GM21390 (cell line): ENCODE results near the gene PYY.
"Not testable (repeated sequence)": the region's sequence is repeated elsewhere in the genome, so short reads cannot be mapped to it uniquely, and the experiment has no call there.

Experiments
- ATAC-seq: cut with Tn5 transposase; IDR thresholded peaks from one replicate; pipeline ENCODE4 v1.9.1; 2021; ENCODE audit not compliant: unreplicated experiment

PYY gene

GRCh38 chr17:43953746-43954145, at the start of gene PYY:
TSS of gene PYY (minus strand) at chr17:43953940. CDS start at chr17:43953483, 457 bp downstream.
- ATAC-seq: no peak

DNA sequence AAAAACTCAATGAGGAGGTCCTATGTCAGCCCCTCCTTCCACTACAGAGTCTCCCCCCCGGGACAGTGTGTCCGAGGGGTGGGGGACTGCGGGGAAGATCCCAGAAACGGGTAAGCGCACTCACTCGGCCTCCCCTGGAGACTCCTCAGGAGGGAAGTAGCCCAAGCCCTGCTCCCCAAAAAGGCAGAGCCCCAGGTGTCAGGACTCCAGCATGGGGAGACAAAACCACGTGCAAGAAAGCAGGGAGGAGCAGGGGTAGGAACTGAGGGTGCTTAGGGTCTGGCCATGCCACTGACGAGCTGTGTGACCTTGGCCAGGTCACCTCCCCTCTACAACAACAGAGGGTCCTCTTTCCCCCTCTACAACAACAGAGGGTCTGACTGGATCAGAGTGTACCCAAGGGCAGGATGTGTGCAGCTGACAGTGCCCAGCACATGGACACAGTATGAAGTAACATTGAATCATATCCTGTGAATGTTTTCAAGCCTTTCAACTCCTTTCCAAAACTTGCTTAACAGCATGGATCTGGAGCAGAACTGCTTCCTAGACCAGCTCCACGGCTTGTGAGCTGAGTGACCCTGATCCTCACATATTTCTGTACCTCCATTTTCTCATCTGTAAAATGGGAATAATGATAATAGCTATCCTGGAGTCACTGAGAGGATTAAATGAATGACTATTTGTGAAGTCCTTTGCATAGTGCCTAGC, 48.6 kb upstream of the PYY start:
- ATAC-seq: no peak

DNA sequence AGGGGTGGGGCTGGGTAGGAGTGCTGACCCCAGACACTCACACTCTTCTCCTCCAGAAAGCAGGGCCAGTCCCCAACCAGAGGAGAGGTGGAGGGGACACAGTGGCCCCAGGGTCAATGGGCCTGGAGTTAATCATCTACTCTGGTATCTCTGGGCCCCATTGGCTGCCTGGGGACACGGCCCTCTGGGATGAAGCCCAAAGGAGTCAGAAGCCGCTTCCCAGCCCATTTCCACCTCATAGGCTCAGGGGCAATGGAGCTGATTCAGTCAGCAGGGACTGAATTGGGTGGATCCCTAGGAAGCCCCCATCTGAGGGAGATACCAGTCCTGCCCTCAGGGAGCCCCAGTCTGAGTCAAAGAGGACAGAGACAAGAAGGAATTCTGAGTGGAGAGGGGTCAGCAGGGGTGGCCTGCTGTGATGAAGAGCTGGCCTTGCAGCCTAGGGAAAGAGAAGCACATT, 47.8 kb upstream of the PYY start:
- no peak for ATAC-seq

DNA sequence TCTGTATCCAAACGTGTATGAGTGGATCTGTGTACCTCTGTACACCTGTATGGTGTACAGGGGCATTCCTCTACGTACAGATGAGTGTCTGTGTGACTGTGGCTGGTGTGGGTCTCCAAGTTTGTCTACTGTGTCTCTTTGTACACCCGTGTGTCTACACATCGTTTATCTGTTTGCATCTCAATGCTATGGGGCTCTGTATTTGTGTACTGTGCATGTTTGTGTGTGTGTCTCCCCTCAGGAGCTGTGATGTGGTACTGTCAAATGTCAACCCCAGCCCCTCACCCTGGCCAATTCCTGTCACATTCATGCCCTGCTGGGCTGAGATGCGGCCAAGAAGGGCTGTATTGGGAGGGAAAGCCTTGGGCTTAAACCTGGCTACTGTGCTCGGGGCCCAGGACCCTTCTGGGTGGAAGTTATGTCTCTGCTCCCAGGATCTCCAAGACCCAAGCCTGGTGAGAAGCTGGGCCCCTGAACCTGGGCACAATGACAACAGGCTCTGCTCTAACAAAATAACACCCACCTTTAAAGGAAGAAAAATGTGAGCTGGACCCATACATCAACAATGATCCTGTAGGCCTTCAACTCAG, 47.2 kb upstream of the PYY start:
- ATAC-seq: no peak

- no peak for ATAC-seq
Measured at GRCh38 chr17:44000141-44000860, 46.6 kb upstream of the PYY start.

DNA sequence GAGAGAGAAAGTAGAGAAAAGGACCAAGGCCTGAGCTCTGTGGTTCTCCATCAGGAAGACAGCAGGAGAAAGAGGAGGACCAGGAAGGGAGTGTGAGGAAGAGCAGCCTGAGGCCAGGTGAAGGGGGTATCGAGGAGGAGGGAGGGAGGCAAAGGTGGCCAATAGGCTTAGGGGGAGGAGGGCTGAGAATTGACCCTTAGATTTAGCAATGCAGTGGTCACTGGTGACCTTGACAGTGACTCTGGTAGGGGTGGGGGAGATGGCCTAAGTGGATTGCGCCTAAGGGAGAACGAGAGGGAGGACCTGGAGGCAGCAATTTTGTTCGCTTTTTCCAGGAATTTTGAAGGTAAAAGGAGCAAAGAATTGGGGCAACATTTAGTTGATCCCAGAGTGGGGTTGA, 45.3 kb upstream of the PYY start:
- no peak for ATAC-seq

DNA sequence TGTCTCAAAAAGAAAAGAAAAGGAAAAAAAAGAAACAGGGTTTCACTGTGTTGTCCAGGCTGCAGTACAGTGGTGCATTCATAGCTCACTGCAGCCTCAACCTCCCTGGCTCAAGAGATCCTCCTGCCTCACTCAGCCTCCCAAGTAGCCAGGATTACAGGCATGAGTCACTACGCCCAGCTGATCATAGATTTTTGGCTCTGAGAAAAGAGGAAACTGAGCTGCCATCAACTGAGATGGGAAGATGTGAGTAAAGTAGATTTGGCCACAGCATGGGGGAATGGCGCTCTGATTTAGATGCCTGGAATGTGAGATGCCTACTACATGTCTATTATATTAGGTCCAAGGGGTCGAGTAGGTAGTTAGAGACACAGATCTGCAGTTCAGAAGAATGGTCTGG, 44.8 kb upstream of the PYY start:
- no peak for ATAC-seq

DNA sequence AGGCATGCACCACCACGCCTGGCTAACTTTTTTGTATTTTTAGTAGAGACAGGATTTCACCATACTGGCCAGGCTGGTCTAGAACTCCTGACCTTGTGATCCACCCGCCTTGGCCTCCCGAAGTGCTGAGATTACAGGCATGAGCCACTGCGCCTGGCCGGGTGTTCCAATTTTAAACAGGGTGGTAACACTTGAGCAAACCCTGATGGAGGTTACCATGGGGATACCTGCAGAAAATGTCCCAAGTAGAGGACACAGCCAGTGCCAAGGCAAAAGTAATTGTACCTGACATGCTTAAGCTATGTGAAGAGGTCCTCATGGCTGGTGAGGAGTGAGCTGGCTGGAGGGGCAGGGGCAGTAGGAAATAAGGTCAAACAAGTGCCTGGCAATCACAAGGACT, 43.4 kb upstream of the PYY start:
- not testable (repeated sequence) for ATAC-seq

GRCh38 chr17:43995150-43995471, 41.4 kb upstream of the PYY start:
- no peak for ATAC-seq

DNA sequence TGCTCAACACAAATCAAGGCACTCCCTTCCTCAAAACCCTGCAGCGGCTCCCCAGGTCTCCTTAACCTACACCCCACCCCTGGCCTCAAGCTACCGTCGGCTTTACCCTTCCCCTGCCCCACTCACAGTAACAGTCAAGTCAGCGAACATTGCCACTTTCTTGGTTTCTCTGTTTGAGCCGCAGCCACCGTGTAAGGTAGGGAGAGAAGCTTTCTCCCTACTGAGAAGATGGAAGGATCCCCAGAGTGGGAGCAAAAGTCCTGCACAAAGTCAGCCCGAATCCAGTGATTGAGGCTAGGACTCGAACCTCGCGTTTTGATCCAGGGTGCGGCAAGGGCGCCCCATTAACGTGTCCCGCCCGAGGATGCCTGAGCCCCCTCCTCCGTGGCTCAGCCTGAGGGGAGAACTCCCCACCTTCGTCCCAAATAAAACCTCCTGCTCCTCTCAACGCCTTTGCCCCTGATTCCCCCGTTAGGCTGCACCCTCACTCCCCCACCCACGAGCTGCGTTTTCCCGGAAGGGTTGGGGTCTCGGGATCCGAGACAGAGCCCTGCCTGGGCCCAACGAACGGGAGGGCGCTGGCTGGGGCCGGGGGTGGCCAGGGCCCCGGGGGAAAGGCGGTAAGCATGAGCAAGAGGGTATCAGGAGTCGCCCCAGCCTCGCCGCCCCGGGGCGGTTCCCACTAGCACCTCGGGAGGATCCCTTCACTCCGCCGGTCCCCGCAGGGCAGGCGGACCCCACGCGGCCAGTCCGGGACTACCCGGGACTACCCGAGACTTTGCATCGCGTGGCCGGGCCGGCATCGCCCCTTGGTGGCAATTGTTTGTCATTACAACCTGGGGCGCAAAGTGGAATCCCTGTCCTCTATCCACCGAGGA, 40.8 kb upstream of the PYY start:
- ATAC-seq: no peak

GRCh38 chr17:43992641-43993040, 38.9 kb upstream of the PYY start:
- no peak for ATAC-seq

DNA sequence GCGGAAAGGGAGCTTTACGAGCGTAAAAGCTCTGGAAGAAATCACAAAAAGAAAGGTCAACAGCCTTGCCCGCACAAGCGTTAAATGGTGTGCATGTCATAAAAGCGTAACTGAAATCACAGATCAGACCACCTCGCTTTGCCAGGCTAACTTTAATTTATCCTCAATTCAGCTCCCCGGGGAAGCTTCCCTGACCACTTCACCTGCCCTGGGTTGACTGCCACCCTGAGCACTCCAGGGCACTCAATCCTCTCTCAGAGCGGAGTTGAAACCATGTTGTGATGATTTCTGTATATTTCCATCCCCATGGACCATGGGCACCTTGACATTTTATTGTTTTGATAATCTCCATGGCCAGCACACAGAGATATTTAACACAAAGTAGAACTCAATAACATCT, 34.6 kb upstream of the PYY start:
- ATAC-seq: no peak

DNA sequence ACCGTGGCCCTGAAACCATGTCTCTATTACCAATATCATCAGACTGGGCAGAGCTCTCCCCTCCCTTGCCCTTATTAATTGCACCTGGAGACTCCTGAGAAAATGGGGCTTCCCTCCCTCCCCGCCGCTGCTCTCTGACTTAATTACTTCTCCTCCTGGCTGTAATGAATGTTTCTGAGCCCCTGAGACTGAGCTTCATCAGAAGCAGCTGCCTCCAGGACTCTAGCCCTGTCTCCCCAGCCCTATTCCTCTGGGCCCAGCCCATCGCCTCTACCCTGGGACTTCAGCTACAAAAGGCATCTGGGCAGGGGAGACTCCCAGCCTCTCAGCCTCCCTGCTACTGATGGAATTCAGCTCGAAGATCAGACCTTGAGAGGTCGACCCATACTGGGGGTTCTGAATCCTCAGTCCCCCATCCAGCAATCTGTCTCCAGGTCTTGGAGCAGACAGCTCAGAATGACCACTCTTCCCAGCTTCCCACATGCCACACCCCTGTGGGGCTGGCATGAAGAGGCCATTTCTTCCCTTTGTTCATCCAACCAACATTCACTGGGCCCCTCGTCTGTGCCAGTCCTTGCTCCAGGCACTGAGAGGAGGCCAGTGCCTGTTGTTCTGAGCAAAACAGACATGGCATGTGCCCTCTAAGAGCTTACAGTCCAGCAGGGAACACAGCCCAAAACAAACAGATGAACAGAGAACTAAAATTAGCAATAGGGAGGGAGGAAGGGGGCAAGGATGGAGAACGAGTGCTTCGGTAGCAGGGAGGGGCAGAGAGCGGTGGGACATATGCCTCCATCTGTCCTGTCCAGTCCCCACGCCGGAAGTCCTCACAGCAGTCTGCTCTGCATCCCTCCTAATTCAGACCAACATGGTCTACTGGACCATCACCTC, 33.6 kb upstream of the PYY start:
- ATAC-seq: no peak

DNA sequence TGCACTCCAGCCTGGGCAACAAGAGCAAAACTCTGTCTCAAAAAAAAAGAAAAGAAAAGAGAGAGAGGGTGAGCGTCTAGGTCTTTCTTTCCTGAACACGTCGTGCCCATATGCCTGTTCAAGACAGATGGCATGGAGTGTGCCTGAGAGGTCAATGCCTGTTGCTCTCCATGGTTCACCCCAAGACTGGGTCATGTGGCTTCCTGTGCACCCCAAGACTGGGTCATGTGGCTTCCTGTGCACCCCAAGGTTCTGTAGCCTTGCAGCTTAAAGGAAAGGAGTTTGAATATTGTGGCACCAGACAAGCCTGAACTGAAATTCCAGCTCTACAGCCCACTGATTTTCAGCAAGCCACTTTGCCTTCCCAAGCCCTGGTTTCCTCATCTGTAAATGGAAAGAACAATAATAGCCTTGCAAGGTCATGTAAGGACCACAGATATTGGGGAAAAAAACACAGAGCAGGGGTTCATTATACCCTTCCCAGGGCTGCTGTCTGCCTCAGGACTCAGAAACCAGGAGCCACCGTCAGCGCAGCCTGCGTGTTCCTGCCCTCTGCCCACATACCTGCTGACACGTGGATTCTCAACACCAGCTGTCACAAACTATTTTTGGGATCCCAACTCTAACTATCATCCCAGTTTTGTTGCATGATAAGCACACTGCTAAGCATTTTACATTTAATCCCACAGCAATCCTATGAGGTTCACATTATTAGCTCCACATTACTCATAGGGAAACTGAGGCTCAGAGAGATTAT, 32.7 kb upstream of the PYY start:
- no peak for ATAC-seq

DNA sequence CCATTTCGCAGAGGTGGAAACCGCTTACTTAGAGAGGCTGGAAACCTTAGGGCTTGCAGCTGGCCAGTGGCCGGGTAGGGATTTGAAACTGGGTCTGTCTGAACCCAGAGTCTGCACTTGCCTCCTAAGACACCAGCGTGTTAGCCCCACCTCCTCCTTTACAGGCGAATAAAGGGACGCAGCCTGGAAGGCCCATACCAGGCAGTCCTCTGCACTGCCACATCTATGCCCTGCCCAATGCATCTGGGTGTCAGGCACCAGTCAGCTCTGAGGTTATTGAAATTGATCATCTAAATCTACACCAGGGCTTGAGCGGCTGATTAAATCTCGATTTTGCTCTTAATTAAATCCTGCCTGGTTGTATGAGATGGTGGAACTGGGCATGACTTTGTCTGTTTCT, 30.8 kb upstream of the PYY start:
- no peak for ATAC-seq

DNA sequence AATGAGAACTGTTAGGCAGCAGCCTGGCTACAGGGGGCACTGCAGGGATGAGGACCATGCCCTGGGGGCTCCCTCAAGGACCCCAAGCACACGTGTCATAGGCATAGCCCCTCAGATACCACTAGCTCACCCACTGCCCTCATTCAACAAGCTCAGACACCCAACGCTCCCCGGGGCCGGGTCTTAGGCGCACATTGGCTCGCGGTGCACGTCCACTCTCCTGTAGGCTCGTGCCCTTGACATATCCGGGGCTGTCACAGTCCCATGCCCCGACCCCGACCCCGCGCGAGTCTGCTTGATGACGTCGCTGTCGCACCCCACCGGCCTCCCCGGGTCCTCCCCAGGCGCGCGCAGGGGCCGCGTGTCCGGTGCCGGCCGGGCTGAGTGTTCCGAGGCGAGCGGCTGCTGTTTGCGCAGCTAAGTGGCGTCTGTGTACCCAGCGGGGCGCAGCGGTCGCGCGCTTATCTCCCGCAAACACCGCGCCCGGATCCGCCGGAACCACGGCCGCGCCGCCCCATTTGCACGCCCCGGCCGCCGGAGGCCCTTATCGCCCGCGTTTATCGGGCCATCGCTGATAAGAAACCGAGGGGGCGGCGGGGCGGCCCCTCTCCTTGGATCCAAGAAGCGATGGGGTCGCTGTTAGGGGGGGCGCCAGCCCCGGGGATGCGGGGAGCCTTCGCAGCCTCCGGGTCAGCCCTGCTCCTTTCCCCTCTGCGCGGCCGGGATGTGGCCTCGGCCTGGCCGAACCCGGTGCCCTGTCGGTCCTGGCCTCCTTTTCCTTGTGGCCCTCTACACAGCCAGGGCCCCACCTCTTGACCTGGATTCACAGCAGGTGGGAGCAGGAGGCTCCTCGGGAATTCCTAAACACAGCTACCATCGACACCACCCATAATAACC, 30.0 kb upstream of the PYY start:
- no peak for ATAC-seq

DNA sequence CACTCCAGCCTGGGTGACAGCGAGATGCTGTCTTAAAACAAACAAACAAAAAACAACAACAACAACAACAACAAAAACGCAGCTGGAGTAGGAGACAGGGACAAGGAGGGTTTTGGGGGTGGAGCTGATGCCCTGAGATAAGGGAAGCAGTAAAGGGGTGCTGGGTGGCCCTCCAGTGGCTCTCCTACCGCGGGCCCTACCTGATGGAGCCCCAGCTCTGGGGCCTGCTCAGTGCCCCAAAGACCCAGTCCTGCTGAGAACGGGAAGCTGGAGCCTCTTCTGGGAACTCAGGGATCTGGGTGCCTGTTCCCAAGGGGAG, 29.4 kb upstream of the PYY start:
- ATAC-seq: no peak

GRCh38 chr17:43982171-43982570, 28.4 kb upstream of the PYY start:
- ATAC-seq: no peak

- ATAC-seq: no peak
Measured at GRCh38 chr17:43979671-43980070, 25.9 kb upstream of the PYY start.
